Endodermal cell (in vitro differentiated cells): ENCODE measurements around the gene EPC1. TPM values are rescaled to one million over a fixed set of nuclear protein-coding genes. Genes with fewer than 3 reads are reported as not detected.

Source experiments
- DNase-seq: peaks from one replicate; pipeline ENCODE4 v3.0.0-alpha.2; 2017
- H3K27ac ChIP-seq: 2 replicates; pipeline ENCODE4 v1.5.1; 2013; ENCODE audit warnings: mild to moderate bottlenecking, low read depth, low read length, moderate library complexity
- H3K27me3 ChIP-seq: 2 replicates; pipeline ENCODE4 v1.6.1; 2013; ENCODE audit warnings: mild to moderate bottlenecking, low read length, moderate library complexity; ENCODE audit not compliant: insufficient read depth, control insufficient read depth, poor library complexity, severe bottlenecking
- H3K36me3 ChIP-seq: 2 replicates; pipeline ENCODE4 v1.7.0; 2013; ENCODE audit warnings: mild to moderate bottlenecking, low read length, moderate library complexity; ENCODE audit not compliant: control insufficient read depth, insufficient read depth
- H3K4me1 ChIP-seq: one replicate; pipeline ENCODE4 v1.7.0; 2013; ENCODE audit warnings: low read length; ENCODE audit not compliant: control insufficient read depth, insufficient read depth
- H3K4me3 ChIP-seq: 2 replicates; pipeline ENCODE4 v1.5.1; 2013; ENCODE audit warnings: mild to moderate bottlenecking, low read length, moderate library complexity
- H3K9ac ChIP-seq: 2 replicates; pipeline ENCODE4 v1.6.1; 2013; ENCODE audit warnings: mild to moderate bottlenecking, low read length, moderate library complexity; ENCODE audit not compliant: poor library complexity, severe bottlenecking; ENCODE audit errors: extremely low read depth
- H3K9me3 ChIP-seq: 2 replicates; pipeline ENCODE4 v1.6.1; 2013; ENCODE audit warnings: mild to moderate bottlenecking, low read length, moderate library complexity; ENCODE audit not compliant: control insufficient read depth
- H3K27ac Mint-ChIP-seq: 2 replicates; pipeline ENCODE4 v1.8.0; 2020; ENCODE audit warnings: mixed read lengths
- H3K27me3 Mint-ChIP-seq: 2 replicates; pipeline ENCODE4 v1.8.0; 2021; ENCODE audit warnings: mild to moderate bottlenecking, mixed read lengths; ENCODE audit not compliant: insufficient read depth
- H3K36me3 Mint-ChIP-seq: 2 replicates; pipeline ENCODE4 v1.8.0; 2020; ENCODE audit warnings: low read depth, mixed read lengths
- H3K4me1 Mint-ChIP-seq: 2 replicates; pipeline ENCODE4 v1.8.0; 2020; ENCODE audit warnings: mixed read lengths
- H3K4me3 Mint-ChIP-seq: 2 replicates; pipeline ENCODE4 v1.8.0; 2020; ENCODE audit warnings: mild to moderate bottlenecking, moderate library complexity, mixed read lengths
- H3K9me3 Mint-ChIP-seq: 2 replicates; pipeline ENCODE4 v1.8.0; 2020; ENCODE audit warnings: mild to moderate bottlenecking, mixed read lengths
- CTCF ChIP-seq: fragments of 200-600 bp; sonication (generic); conservative IDR thresholded peaks from 2 replicates; pipeline ENCODE4 v1.5.0; 2021; ENCODE audit warnings: antibody characterized with exemption, mild to moderate bottlenecking
- WGBS, 2 experiments: methylation state at CpG; one replicate each; pipeline versions ENCODE4 v1.1.5 to v1.1.7; 2013; ENCODE audit warnings: missing lambda C conversion rate in 2 of 2, mixed read lengths in 1 of 2; ENCODE audit not compliant: insufficient coverage in 1 of 2, insufficient read length in 1 of 2; 5-methylcytosine and 5-hydroxymethylcytosine counted together
- total RNA-seq, 2 donors: library from RNA; stranded (reverse); fragmentation: NEBNext Ultra II Directional in 1 of 2; extraction: Animal tissue kit (Norgen Biotek cat#: 25700) in 1 of 2; gene quantifications; 2 replicates in 1 of 2; 3 replicates in 1 of 2; pipeline ENCODE4 v1.2.1, GENCODE V29; 2021

EPC1 gene
- total RNA-seq, 2 donors from 2014 or later = 27.9 to 40.3 TPM

- Mint-ChIP-seq H3K4me3 (no peak overlapping the region), H3K36me3 (peaks cover under 1% of the 10 kb centered on the region), H3K27me3 (no peaks in the 10 kb centered on the region), H3K9me3 (peaks cover 21% of the 10 kb centered on the region), H3K4me1 (no peaks in the 10 kb centered on the region), H3K27ac (no peak overlapping the region)
- Histone ChIP-seq H3K27me3 (no peaks in the 10 kb centered on the region), H3K9me3 (peaks cover under 1% of the 10 kb centered on the region), H3K9ac (no peak overlapping the region), H3K4me1 (no peaks in the 10 kb centered on the region), H3K4me3 (no peak overlapping the region), H3K36me3 (no peaks in the 10 kb centered on the region), H3K27ac (no peak overlapping the region)
- DNase-seq = no peak
- WGBS, 2 experiments = 89 to 91% methylated on average over 2 of the region's 3 CpGs
- no peak for TF ChIP-seq CTCF
These were observed 117.8 kb downstream of the EPC1 start for GRCh38 chr10:32229170-32229569.

GRCh38 chr10:32227802-32228201 is 119.2 kb downstream of the EPC1 start:
- no peaks in the 10 kb centered on the region for H3K36me3 Mint-ChIP-seq

GRCh38 chr10:32226624-32227023 is 120.3 kb downstream of the EPC1 start:
- no peak overlapping the region for H3K27ac ChIP-seq
- H3K36me3 ChIP-seq = no peaks in the 10 kb centered on the region
- no peaks in the 10 kb centered on the region for H3K36me3 Mint-ChIP-seq
- peaks cover 16% of the 10 kb centered on the region for H3K9me3 Mint-ChIP-seq
- TF ChIP-seq CTCF = no peak
- H3K4me1 Mint-ChIP-seq = no peaks in the 10 kb centered on the region
- H3K9ac ChIP-seq = no peak overlapping the region
- H3K4me3 ChIP-seq = no peak overlapping the region
- peaks cover 12% of the 10 kb centered on the region for H3K9me3 ChIP-seq
- H3K27me3 Mint-ChIP-seq = no peaks in the 10 kb centered on the region
- H3K4me1 ChIP-seq = no peaks in the 10 kb centered on the region
- no peaks in the 10 kb centered on the region for H3K27me3 ChIP-seq
- no peak for DNase-seq
- 90% methylated on average over 1 of the region's 1 CpG; no CpG with 5 or more reads in 1 of the 2 experiments for WGBS, 2 experiments
- H3K27ac Mint-ChIP-seq = no peak overlapping the region
- H3K4me3 Mint-ChIP-seq = no peak overlapping the region

More at GRCh38 chr10:32227802-32228201, 119.2 kb downstream of the EPC1 start:
- no peaks in the 10 kb centered on the region for H3K27me3 ChIP-seq
- H3K27ac ChIP-seq = no peak overlapping the region
- H3K4me3 Mint-ChIP-seq = no peak overlapping the region
- DNase-seq = no peak
- H3K4me3 ChIP-seq = no peak overlapping the region
- no peak for TF ChIP-seq CTCF
- H3K4me1 Mint-ChIP-seq = no peaks in the 10 kb centered on the region
- peaks cover 15% of the 10 kb centered on the region for H3K9me3 Mint-ChIP-seq
- H3K9me3 ChIP-seq = peaks cover 10% of the 10 kb centered on the region
- H3K36me3 ChIP-seq = no peaks in the 10 kb centered on the region
- H3K4me1 ChIP-seq = no peaks in the 10 kb centered on the region
- no peak overlapping the region for H3K27ac Mint-ChIP-seq
- H3K27me3 Mint-ChIP-seq = no peaks in the 10 kb centered on the region
- WGBS, 2 experiments = 93% methylated on average over 2 of the region's 2 CpGs; no CpG with 5 or more reads in 1 of the 2 experiments
- no peak overlapping the region for H3K9ac ChIP-seq
